A204.1 (cell line): ENCODE results near the gene MFGE8.
"Not testable (repeated sequence)": the region's sequence is repeated elsewhere in the genome, so short reads cannot be mapped to it uniquely, and the experiment has no call there.

ENCODE experiments used
- FAIRE-seq: peaks from 2 replicates; lab custom pipeline; 2012; peaks lifted over from hg19 to GRCh38; lab: Jason Lieb, UNC

The MFGE8 gene

GRCh38 chr15:88913017-88913849, at the start of gene MFGE8:
Gene MFGE8, minus strand, starts transcription at chr15:88913379. Its CDS starts 60 bp downstream, at chr15:88913319.
- no peak for FAIRE-seq

GRCh38 chr15:88959445-88959844, 46.3 kb upstream of the MFGE8 start:
- no peak for FAIRE-seq

- FAIRE-seq = no peak
These were observed 43.7 kb upstream of the MFGE8 start for GRCh38 chr15:88956906-88957305.

- FAIRE-seq = no peak
These were observed 43.1 kb upstream of the MFGE8 start for GRCh38 chr15:88956263-88956662.

GRCh38 chr15:88954431-88955277, 41.5 kb upstream of the MFGE8 start:
- no peak for FAIRE-seq

DNA sequence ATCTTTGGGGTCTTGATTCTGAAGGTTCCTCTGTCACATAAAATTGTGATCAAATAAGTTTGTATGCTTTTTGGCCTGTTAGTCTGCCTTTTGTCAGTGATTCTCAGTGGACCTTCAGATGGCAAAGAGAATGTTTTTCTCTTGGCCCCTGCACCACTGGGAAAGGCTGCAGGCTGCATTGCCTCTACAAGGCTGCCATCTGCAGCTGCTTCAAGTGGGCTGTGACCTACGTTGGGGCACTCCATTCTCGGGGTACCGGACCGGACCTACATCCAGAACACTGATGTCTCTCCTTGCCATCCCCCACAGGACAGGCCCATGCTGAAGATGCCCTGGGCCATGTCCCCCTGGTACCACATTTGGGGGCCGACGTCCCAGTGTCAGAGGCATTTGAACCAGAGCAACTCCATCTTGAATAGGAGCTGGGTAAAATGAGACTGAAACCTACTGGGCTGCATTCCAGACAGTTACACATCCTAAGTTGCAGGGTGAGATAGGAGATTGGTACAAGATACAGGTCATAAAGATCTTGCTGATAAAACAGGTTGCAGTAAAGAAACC, 37.5 kb upstream of the MFGE8 start:
- no peak for FAIRE-seq

DNA sequence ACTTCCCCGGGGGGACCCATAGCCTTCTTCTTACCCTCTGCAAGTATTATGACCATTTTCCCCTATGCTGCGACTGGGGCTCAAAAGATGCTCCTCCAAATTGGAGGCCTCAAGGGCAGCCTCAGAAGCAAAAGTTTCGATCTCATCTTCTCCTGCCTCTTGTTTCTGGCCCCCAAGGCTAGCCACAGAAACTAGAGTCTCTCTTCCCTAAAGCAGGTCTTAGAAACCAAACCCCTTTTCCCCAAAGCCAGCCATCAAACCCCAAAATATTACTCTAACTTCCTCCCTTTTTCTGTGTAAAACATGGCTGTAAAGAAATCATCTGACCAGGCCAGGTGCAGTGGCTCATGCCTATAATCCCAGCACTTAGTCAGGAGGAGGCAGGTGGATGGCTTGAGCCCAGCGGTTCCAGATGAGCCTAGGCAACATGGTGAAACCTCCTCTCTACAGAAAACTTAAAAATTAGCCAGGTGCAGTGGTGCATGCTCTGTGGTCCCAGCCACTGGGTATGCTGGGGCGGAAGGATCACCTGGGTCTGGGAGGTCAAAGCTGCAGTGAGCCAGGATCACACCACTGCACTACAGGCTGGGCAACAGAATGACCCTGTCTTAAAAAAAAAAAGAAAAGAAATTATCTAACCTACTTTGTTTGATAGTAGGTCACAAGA, 36.7 kb upstream of the MFGE8 start:
- FAIRE-seq = no peak

DNA sequence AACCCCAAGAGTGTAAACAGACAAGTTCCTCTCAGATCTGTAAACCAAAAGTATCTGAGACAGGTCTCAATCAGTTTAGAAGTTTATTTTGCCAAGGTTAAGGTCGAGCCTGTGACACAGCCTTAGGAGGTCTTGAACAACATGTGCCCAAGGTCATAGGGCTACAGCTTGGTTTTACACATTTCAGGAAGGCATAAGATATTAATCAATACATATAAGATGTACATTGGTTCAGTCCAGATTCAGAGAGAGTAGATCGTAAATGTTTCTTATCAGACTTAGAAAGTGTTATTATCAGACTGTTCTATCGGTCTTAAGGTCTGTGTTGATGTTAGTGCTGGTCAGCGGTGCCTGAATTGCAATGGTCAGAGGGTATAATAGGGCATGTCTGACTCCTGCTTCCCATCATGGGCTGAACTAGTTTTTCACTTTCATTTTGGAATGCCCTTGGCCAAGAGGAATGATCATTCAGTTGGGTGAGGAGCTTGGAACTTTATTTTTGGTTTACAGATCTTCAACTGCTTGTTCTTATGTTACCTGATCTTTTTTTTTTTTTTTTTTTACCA, 27.0 kb upstream of the MFGE8 start:
- FAIRE-seq = no peak

- no peak for FAIRE-seq
These were observed 26.3 kb upstream of the MFGE8 start for GRCh38 chr15:88939486-88939806.

DNA sequence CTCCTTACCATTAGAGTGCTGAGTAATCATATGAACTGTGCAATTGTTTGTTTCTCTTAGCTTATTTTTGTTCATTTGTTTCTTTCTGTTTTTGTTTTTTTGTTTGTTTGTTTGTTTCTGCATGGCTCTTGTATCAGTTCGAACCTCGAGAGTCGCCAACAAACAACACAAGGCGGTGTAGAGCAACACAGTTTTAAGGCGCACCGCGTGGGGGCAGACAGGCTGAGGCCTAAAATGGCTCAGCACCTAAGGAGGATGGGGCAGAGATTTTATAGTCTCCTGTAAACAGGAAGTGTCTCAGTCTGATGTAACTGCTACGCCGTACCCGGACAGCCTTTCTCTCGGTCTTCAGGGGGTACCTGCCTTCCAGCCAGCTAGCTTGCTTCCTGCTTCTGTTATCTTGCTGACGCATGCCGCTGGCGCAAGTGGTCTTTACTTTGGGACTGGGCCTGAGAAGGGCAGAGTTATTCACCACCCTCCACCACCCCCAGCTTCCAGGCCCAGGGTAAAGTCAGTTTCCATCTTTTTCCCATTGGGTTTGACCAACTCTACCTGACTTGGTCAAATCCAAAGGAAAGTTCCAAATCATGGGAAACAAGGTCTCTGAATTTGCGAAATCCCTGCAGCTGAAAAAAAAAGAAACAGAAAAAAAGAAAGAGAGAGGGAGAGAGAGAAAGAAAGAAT, 25.8 kb upstream of the MFGE8 start:
- FAIRE-seq = no peak

DNA sequence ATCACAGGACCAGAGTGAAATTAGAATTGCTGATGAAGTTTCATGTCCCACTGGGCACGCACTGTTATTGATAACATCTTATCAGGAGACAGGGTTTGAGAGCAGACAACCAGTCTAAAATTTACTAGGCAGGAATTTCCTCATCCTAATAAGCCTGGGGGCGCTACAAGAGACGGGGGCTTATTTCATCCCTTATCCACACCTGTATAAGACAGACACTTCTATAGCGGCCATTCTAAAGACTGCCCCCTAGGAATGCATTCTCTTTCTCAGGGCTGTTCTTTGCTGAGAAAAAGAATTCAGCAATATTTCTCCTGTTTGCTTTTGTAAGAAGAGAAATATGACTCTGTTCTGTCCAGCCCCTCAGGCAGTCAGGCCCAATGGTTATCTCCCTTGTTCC, 21.3 kb upstream of the MFGE8 start:
- FAIRE-seq = not testable (repeated sequence)

DNA sequence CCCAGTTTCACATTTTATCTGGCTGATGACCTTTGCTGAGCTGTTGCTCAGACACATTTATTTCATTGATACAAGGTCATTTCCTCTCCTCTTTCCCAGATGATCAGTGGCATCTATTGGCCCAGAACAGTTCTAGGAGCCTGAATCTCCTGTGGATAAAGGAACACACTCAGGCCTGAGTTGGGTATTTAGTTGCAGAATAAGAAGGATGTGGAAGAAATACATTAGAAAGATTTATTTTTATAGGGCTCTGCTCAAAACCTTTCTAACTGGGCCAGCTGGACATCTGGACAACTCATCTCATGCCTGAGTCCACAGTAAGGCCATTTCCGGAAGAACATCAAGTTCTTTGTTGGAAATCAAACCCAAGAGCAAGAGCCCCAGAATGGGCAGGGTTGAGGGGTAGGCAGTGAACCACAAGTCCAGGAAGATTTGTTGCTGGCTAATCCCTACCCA, 19.7 kb upstream of the MFGE8 start:
- no peak for FAIRE-seq

- FAIRE-seq = no peak
These were observed 19.2 kb upstream of the MFGE8 start for GRCh38 chr15:88932271-88932874.

- FAIRE-seq = no peak
These were observed 17.4 kb upstream of the MFGE8 start for GRCh38 chr15:88930579-88930978.

DNA sequence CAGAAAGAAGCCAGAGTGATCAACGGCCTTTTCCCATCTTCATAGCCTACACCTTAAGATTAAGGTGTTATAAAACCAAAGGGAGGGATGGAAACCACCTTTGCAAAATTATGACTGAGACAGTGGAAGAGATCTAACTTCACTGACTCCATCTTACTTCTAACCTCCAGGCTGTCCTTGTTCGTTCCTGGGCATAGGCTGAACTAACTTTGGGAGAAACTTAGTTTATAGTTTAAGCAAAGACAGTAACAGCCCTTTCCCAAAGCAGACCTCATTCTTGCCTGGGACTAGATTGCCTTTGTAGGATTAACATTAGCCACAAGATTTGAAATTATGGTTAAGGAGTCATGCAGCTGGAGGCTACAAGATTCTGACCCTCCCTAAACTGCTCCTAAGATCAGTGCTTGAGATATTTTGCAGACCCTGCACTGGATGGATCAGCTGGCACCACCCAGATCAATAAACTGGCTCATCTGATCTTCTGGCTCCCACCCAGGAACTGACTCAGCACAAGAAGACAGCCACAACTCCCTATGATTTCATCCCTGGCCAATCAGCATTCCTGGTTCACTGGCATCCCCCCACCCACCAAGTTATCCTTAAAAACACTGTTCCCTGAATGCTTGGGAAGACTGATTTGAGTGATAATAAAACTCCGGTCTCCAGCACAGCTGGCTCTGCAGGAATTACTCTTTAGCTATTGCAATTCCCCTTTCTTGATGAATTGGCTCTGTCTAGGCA, 16.3 kb upstream of the MFGE8 start:
- not testable (repeated sequence) for FAIRE-seq

GRCh38 chr15:88928192-88928591, 15.0 kb upstream of the MFGE8 start:
- FAIRE-seq = not testable (repeated sequence)

GRCh38 chr15:88925648-88926047, 12.5 kb upstream of the MFGE8 start:
- not testable (repeated sequence) for FAIRE-seq

DNA sequence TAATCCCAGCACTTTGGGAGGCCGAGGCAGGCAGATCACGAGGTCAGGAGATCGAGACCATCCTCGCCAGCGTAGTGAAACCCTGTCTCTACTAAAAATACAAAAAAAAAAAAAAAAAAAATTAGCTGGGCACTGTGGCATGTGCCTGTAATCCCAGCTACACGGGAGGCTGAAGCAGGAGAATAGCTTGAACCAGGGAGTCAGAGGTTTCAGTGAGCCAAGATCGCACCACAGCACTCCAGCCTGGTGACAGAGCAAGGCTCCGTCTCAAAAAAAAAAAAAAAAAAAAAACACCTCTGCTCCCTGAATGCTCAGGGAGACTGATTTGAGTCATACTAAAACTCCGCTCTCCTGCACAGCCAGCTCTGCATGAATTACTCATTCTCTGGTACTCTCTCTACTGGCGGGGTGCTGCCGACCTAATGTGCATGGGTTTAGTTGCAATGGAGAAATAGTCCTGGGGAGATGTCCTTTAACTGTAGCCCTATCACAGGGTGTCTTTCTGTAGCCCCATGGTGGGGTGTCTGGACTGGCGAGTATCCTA, 7.8 kb upstream of the MFGE8 start:
- not testable (repeated sequence) for FAIRE-seq

DNA sequence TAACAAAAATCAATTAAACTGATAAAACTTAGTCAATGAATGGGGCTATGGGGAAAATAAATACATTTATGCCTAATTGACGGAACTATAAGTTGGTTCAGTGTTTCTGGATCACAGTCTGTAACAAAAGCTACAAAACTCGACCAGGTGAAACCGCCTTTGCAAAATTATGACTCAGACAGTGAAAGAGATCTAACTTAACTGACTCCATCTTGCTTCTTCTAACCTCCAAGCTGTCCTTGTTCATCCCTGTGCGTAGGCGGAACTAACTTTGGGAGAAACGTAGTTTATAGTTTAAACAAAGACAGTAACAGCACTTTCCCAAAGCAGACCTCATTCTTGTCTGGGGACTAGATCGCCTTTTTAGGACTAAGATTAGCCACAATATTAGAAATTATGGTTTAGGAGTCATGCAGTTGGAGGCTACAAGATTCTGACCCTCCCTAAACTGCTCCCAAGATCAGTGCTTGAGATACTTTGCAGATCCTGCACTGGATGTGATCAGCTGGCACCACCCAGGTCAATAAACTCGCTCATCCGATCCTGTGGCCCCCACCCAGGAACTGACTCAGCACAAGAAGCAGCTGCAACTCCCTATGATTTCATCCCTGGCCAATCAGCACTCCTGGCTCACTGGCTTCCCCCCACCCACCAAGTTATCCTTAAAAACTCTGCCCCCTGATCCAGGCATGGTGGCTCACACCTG, 7.2 kb upstream of the MFGE8 start:
- no peak for FAIRE-seq
